Glutamatergic neuron (in vitro differentiated cells): Measurements from ENCODE around the gene ZNF697. TPM values are rescaled to one million over a fixed set of nuclear protein-coding genes. Genes with fewer than 3 reads are reported as not detected.

Experiments
- DNase-seq: peaks from one replicate; pipeline ENCODE4 v3.0.0; 2022
- H3K27ac Mint-ChIP-seq: one replicate; pipeline ENCODE4 v1.8.0; 2020; ENCODE audit warnings: mild to moderate bottlenecking, mixed read lengths, inconsistent platforms; ENCODE audit not compliant: unreplicated experiment
- H3K27me3 Mint-ChIP-seq: one replicate; pipeline ENCODE4 v1.8.0; 2020; ENCODE audit warnings: mild to moderate bottlenecking, moderate library complexity, mixed read lengths, inconsistent platforms; ENCODE audit not compliant: unreplicated experiment
- H3K36me3 Mint-ChIP-seq: one replicate; pipeline ENCODE4 v1.8.0; 2020; ENCODE audit warnings: mild to moderate bottlenecking, mixed read lengths, inconsistent platforms; ENCODE audit not compliant: unreplicated experiment
- H3K4me1 Mint-ChIP-seq: one replicate; pipeline ENCODE4 v1.8.0; 2020; ENCODE audit warnings: mild to moderate bottlenecking, low read depth, mixed read lengths, inconsistent platforms; ENCODE audit not compliant: unreplicated experiment
- H3K4me3 Mint-ChIP-seq: one replicate; pipeline ENCODE4 v1.8.0; 2020; ENCODE audit warnings: mild to moderate bottlenecking, mixed read lengths, inconsistent platforms; ENCODE audit not compliant: unreplicated experiment
- H3K9me3 Mint-ChIP-seq: one replicate; pipeline ENCODE4 v1.8.0; 2020; ENCODE audit warnings: mild to moderate bottlenecking, moderate library complexity, mixed read lengths, inconsistent platforms; ENCODE audit not compliant: unreplicated experiment
- total RNA-seq: library from RNA; stranded (reverse); fragmentation: NEBNext Ultra II Directional; extraction: Animal tissue kit (Norgen Biotek cat#: 25700); gene quantifications from one replicate; pipeline ENCODE4 v1.2.1, GENCODE V29; 2021; ENCODE audit not compliant: unreplicated experiment
- TF ChIP-seq, protein P1 (sequence below): fragments of 200-600 bp; sonication (generic); IDR thresholded peaks from one replicate; pipeline ENCODE4 v1.5.0; 2021; ENCODE audit not compliant: partially characterized antibody, unreplicated experiment

The ZNF697 gene
- total RNA-seq, 1 donor from 2014 or later: 41.9 TPM

DNA sequence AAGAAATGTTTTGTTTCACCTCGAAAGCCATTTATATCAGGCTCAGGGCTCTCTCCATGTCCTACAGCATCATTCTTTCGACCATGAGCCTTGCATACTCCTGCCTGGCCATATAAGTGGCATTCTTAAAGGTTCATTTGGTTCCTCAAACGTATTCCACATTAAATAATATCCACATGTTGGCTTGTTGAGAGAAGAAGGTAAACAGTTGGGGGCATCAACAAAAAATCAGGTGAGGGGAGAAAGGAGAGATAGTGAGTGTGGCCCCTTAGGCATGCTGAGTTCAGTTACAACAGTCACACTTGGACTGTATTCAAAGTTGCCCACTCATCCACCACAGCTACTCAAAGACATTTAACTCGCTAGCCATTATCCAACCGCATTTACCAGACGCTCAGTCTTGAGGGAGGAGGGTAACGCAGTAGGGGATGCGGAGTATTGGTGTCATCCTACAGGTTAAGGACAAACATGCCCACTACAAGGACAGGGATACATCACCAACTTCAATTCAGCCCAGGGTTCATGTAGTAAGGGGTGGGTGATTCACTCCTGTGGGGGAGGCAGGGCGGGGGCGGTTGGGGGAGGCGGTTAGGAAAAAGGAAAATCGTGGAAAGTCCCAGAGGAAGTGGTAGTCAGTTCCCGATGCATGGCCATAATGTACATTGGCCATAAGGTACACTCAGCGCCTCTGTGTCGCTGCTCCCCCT is 1.4 kb downstream of the ZNF697 start:
- peak overlapping the region; percentile 88 for H3K27ac Mint-ChIP-seq
- H3K4me3 Mint-ChIP-seq: peak overlapping the region; percentile 95
- H3K4me1 Mint-ChIP-seq: peaks cover 38% of the 10 kb centered on the region
- H3K9me3 Mint-ChIP-seq: peaks cover 11% of the 10 kb centered on the region
- TF ChIP-seq, protein P1, sequence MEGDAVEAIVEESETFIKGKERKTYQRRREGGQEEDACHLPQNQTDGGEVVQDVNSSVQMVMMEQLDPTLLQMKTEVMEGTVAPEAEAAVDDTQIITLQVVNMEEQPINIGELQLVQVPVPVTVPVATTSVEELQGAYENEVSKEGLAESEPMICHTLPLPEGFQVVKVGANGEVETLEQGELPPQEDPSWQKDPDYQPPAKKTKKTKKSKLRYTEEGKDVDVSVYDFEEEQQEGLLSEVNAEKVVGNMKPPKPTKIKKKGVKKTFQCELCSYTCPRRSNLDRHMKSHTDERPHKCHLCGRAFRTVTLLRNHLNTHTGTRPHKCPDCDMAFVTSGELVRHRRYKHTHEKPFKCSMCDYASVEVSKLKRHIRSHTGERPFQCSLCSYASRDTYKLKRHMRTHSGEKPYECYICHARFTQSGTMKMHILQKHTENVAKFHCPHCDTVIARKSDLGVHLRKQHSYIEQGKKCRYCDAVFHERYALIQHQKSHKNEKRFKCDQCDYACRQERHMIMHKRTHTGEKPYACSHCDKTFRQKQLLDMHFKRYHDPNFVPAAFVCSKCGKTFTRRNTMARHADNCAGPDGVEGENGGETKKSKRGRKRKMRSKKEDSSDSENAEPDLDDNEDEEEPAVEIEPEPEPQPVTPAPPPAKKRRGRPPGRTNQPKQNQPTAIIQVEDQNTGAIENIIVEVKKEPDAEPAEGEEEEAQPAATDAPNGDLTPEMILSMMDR: no peak
- H3K27me3 Mint-ChIP-seq: peaks cover 8% of the 10 kb centered on the region
- DNase-seq: no peak
- no peaks in the 10 kb centered on the region for H3K36me3 Mint-ChIP-seq

DNA sequence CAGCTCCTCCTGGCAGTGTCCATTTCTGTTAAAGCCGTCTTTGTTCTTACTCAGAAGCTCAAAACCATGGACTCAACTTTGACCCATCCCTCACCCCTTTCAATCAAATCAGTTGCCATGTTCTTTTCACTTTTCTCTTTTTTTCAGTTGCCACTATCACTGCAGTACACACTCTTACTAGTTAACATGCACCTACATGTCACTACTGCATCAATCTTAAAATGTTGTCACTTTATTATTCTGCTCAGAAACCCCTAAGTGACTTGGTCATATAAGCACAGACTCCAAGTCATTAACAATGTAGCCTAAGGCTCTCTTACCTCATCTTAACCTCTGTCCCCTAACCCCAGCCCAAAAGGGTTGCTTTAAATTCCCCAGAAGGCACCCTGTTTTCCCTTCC is 9.0 kb downstream of the ZNF697 start:
- TF ChIP-seq, protein P1: no peak
- H3K27ac Mint-ChIP-seq: no peak overlapping the region
- H3K36me3 Mint-ChIP-seq: no peaks in the 10 kb centered on the region
- peaks cover 2% of the 10 kb centered on the region for H3K9me3 Mint-ChIP-seq
- H3K27me3 Mint-ChIP-seq: no peaks in the 10 kb centered on the region
- DNase-seq: no peak
- peaks cover 35% of the 10 kb centered on the region for H3K4me1 Mint-ChIP-seq
- H3K4me3 Mint-ChIP-seq: no peak overlapping the region

DNA sequence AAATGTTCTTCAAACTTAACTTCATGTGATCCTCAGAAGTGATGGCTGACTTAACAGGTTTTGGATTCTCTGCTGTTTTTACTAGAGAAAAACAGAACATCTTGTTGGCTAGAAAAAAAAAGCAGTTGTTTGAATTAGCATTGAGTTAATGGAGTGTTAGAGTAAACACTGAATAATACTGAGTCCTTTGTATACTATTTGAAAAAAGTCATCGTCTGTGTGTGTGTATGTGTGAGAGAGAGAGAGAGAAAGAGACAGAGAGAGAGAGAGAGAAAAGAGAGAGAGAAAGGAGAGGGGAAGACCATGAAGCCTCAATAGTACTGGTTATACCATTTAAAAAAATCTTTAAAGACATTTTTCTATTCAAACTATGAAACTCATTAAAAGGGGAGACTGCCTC is 10.4 kb downstream of the ZNF697 start:
- H3K36me3 Mint-ChIP-seq: no peaks in the 10 kb centered on the region
- H3K27me3 Mint-ChIP-seq: no peaks in the 10 kb centered on the region

DNA sequence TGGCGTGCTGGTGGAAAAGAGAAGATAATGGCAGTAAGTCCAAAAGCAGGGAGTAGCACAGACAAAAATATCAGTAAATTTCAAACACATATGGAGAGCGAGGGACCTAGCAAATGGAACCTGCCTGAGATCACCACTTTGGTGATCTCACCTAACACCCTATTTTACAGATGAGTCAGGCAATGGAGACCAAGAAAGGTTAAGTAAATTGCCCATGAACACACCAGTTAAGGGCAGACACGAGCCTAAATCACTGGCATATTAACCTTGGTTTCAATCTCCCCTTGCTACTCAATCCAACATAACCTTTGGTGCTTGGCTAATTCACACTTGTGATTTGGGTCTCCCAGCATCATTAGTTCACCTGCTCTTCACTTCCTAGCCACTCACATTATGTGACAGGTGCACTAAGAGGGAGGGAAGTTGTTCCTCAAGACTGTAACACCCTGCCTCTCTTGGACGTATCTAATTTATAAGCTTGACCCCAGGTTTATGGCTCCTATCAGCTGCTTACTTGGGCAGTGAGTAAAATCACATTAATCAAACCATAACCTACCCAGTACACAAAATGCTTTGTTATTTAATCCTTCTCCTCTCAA is 11.5 kb downstream of the ZNF697 start:
- DNase-seq: no peak
- peaks cover under 1% of the 10 kb centered on the region for H3K9me3 Mint-ChIP-seq
- no peaks in the 10 kb centered on the region for H3K36me3 Mint-ChIP-seq
- H3K27me3 Mint-ChIP-seq: no peaks in the 10 kb centered on the region
- TF ChIP-seq, protein P1: no peak
- H3K27ac Mint-ChIP-seq: no peak overlapping the region
- H3K4me3 Mint-ChIP-seq: no peak overlapping the region
- peaks cover 39% of the 10 kb centered on the region for H3K4me1 Mint-ChIP-seq

More for the DNA sequence above, 10.4 kb downstream of the ZNF697 start:
- H3K4me1 Mint-ChIP-seq: peaks cover 37% of the 10 kb centered on the region
- TF ChIP-seq, protein P1: no peak
- peaks cover 2% of the 10 kb centered on the region for H3K9me3 Mint-ChIP-seq
- no peak overlapping the region for H3K4me3 Mint-ChIP-seq
- DNase-seq: no peak
- H3K27ac Mint-ChIP-seq: no peak overlapping the region

- DNase-seq: no peak
- Mint-ChIP-seq H3K4me3 (no peak overlapping the region), H3K27ac (no peak overlapping the region), H3K4me1 (peaks cover 35% of the 10 kb centered on the region), H3K9me3 (no peaks in the 10 kb centered on the region), H3K36me3 (no peaks in the 10 kb centered on the region), H3K27me3 (peaks cover under 1% of the 10 kb centered on the region)
- TF ChIP-seq, protein P1: no peak
Observed at GRCh38 chr1:119635811-119636390, 12.2 kb downstream of the ZNF697 start.
